NCI-H69 (cell line): Measurements from ENCODE around the gene CDK5RAP1.

Source experiments
- DNase-seq: peaks from one replicate; lab custom pipeline; 2025; lab: John Stamatoyannopoulos, UW

CDK5RAP1 gene

GRCh38 chr20:33386673-33387072, 14.6 kb downstream of the CDK5RAP1 start:
- no peak for DNase-seq

GRCh38 chr20:33377366-33377765, 24.0 kb downstream of the CDK5RAP1 start:
- no peak for DNase-seq

- peak; percentile 86 for DNase-seq
Observed at GRCh38 chr20:33373735-33374605, 27.3 kb downstream of the CDK5RAP1 start.

GRCh38 chr20:33372993-33373441, 28.3 kb downstream of the CDK5RAP1 start:
- DNase-seq = no peak

GRCh38 chr20:33370291-33370690, 31.0 kb downstream of the CDK5RAP1 start:
- no peak for DNase-seq

- no peak for DNase-seq
Observed at GRCh38 chr20:33362898-33363297, 38.4 kb downstream of the CDK5RAP1 start.

- DNase-seq = no peak
Observed at GRCh38 chr20:33359399-33360261, 41.7 kb downstream of the CDK5RAP1 start.

- no peak for DNase-seq
Observed at GRCh38 chr20:33353013-33353402, 48.3 kb downstream of the CDK5RAP1 start.

GRCh38 chr20:33352258-33353012, 48.9 kb downstream of the CDK5RAP1 start:
- no peak for DNase-seq

GRCh38 chr20:33351696-33352095, 49.6 kb downstream of the CDK5RAP1 start:
- no peak for DNase-seq

- no peak for DNase-seq
Observed at GRCh38 chr20:33349493-33349892, 51.8 kb downstream of the CDK5RAP1 start.

GRCh38 chr20:33348136-33348937, 53.0 kb downstream of the CDK5RAP1 start:
- DNase-seq = no peak

- DNase-seq = no peak
Observed at GRCh38 chr20:33345342-33345741, 56.0 kb downstream of the CDK5RAP1 start.

GRCh38 chr20:33343521-33343920, 57.8 kb downstream of the CDK5RAP1 start:
- DNase-seq = no peak

GRCh38 chr20:33339515-33340058, 61.7 kb downstream of the CDK5RAP1 start:
- DNase-seq = no peak

GRCh38 chr20:33338467-33339258, 62.7 kb downstream of the CDK5RAP1 start:
- DNase-seq = no peak

GRCh38 chr20:33337531-33338165, 63.7 kb downstream of the CDK5RAP1 start:
- DNase-seq = no peak

GRCh38 chr20:33337119-33337518, 64.2 kb downstream of the CDK5RAP1 start:
- DNase-seq = no peak

- no peak for DNase-seq
Observed at GRCh38 chr20:33336375-33336774, 64.9 kb downstream of the CDK5RAP1 start.

GRCh38 chr20:33334111-33334510, 67.2 kb downstream of the CDK5RAP1 start:
- DNase-seq = no peak
